GM12891 (cell line): ENCODE measurements around the gene TBC1D4.

Source experiments
- POLR2A ChIP-seq: IDR thresholded peaks from 2 replicates; pipeline ENCODE4 v1.6.1; 2011; ENCODE audit warnings: low read depth, low read length, control low read depth
- POLR2AphosphoS5 ChIP-seq: IDR thresholded peaks from 2 replicates; pipeline ENCODE4 v1.6.1; 2011; ENCODE audit warnings: low read depth, low read length, control low read depth
- POU2F2 ChIP-seq: IDR thresholded peaks from 2 replicates; pipeline ENCODE4 v1.6.1; 2011; ENCODE audit warnings: low read depth, mild to moderate bottlenecking, control low read depth, low read length, moderate library complexity
- SPI1 ChIP-seq: IDR thresholded peaks from 2 replicates; pipeline ENCODE4 v1.6.1; 2011; ENCODE audit warnings: low read depth, low read length, control low read depth
- TAF1 ChIP-seq: IDR thresholded peaks from 2 replicates; pipeline ENCODE4 v1.6.1; 2011; ENCODE audit warnings: low read depth, low read length, control low read depth

GRCh38 chr13:75468602-75469001 lies 13.4 kb downstream of the TBC1D4 start:
- TF ChIP-seq POLR2A (no peak), TAF1 (no peak), POLR2AphosphoS5 (no peak), SPI1 (no peak), POU2F2 (no peak)
